ENCODE results near the gene SPR. TPM values are rescaled to one million over a fixed set of nuclear protein-coding genes. Genes with fewer than 3 reads are reported as not detected.

The SPR gene
- total and polyA plus RNA-seq, 2 of the 13 experiments (the other 11 are each of a cell fraction or from before 2014, with no cell fraction given) = 34.0 to 96.0 TPM

- TF ChIP-seq KLF15 (CRISPR knock-in tag; IDR thresholded peaks at IDR 0.05; ENCODE audit: borderline replicate concordance) (0 out of 2 replicates have a peak, but pooled peaks have one; percentile 18), HMG20A (CRISPR knock-in tag; IDR thresholded peaks at IDR 0.05; ENCODE audit: borderline replicate concordance) (no peak), FOXK1 (CRISPR knock-in tag; IDR thresholded peaks at IDR 0.05; ENCODE audit: borderline replicate concordance, low read depth) (peak; percentile 15; the same call in 1 of the 2 replicates), NRL (CRISPR knock-in tag; IDR thresholded peaks at IDR 0.05; ENCODE audit: borderline replicate concordance) (no peak; the same call in 1 of the 2 replicates), SOX5 (CRISPR knock-in tag; IDR thresholded peaks at IDR 0.05; ENCODE audit: borderline replicate concordance) (peak; percentile 38; the same call in 1 of the 2 replicates), ZNF138 (CRISPR knock-in tag; IDR thresholded peaks at IDR 0.05; ENCODE audit: low read depth) (no peak), THYN1 (CRISPR knock-in tag; IDR thresholded peaks at IDR 0.05; ENCODE audit: borderline replicate concordance, low read depth) (no peak), ZNF101 (CRISPR knock-in tag; IDR thresholded peaks at IDR 0.05; ENCODE audit: borderline replicate concordance, low read depth) (no peak), TP53 (CRISPR knock-in tag; conservative IDR thresholded peaks at IDR 0.05) (0 out of 2 replicates have a peak, but pooled peaks have one; percentile 41), ZNF44 (CRISPR knock-in tag; IDR thresholded peaks at IDR 0.05) (no peak), ZNF883 (CRISPR knock-in tag; IDR thresholded peaks at IDR 0.05; ENCODE audit: not compliant biosample characterization) (peak; percentile 60), MIER3 (CRISPR knock-in tag; IDR thresholded peaks at IDR 0.05; ENCODE audit: borderline replicate concordance) (peak; percentile 54; the same call in 1 of the 2 replicates), FOSL1 (CRISPR knock-in tag; IDR thresholded peaks at IDR 0.05; ENCODE audit: borderline replicate concordance) (0 out of 2 replicates have a peak, but pooled peaks have one; percentile 19), HOMEZ (CRISPR knock-in tag; IDR thresholded peaks at IDR 0.05; ENCODE audit: low read depth) (no peak), BHLHE40 (IDR thresholded peaks at IDR 0.05; ENCODE audit: low read length) (no peak), TERF1 (CRISPR knock-in tag; IDR thresholded peaks at IDR 0.05) (no peak), ZNF704 (CRISPR knock-in tag; IDR thresholded peaks at IDR 0.05; ENCODE audit: borderline replicate concordance) (no peak; the same call in none of the 2 replicates), ZNF17 (CRISPR knock-in tag; IDR thresholded peaks at IDR 0.05) (no peak), SMARCE1 (IDR thresholded peaks at IDR 0.05; ENCODE audit: borderline replicate concordance) (no peak), ETV6 (CRISPR knock-in tag; conservative IDR thresholded peaks at IDR 0.05) (no peak), MAFK (conservative IDR thresholded peaks at IDR 0.05 in 1 of 2, IDR thresholded peaks at IDR 0.05 in 1 of 2; ENCODE audit: low read length in 2 of 2) (no peak), IKZF5 (CRISPR knock-in tag; IDR thresholded peaks at IDR 0.05) (peak; percentile 64), MLLT10 (CRISPR knock-in tag; IDR thresholded peaks at IDR 0.05) (no peak), ETV5 (CRISPR knock-in tag; IDR thresholded peaks at IDR 0.05; ENCODE audit: borderline replicate concordance) (peak; percentile 44), ZBTB38 (CRISPR knock-in tag; IDR thresholded peaks at IDR 0.05) (no peak), SIN3A (IDR thresholded peaks at IDR 0.05; ENCODE audit: borderline replicate concordance, low read depth, low read length) (0 out of 2 replicates have a peak, but pooled peaks have one; percentile 50)
These were observed 681 bp downstream of the SPR start (continued) for GRCh38 chr2:72887740-72888437.
